ENCODE data around the gene PIK3R2. TPM values are rescaled to one million over a fixed set of nuclear protein-coding genes. Genes with fewer than 3 reads are reported as not detected.
A peak's percentile ranks its signal among the peaks of the same experiment; 100 is the strongest.

The PIK3R2 gene
- total and polyA plus RNA-seq, 2 of the 13 experiments (the other 11 are each of a cell fraction or from before 2014, with no cell fraction given), result 18.6 to 25.3 TPM

DNA sequence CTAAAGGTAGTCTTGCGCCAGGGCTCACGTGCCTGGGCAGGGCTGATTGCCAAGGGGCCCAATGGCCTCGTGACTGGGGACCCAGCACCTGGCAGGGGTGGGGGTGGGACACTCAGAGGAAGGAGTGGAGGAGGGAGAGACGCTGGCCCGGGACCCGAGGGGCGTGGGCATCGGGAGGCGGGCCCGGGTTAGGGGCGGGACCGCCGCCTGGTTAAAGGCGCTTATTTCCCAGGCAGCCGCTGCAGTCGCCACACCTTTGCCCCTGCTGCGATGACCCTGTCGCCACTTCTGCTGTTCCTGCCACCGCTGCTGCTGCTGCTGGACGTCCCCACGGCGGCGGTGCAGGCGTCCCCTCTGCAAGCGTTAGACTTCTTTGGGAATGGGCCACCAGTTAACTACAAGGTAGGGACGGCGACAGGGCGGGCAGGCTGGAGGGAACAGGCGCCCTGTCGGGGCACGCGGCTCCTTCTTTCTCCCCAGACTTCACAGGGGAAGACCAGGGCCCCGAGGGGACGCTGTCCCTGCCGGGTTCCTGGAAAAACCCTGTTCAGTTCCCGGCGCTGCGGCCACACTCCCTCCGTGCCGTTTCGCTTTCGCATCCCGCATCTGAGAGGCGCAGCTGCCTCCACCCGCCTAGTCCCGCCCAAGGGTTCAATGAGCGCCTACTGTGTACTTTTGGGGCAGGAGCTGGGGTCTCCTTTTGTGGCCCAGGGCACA, 20.8 kb downstream of the PIK3R2 start, which contains the start of gene IFI30 (continued):
- TF ChIP-seq ZFP36L1 (CRISPR knock-in tag; IDR thresholded peaks at IDR 0.05), result no peak
- TF ChIP-seq ZNF414 (CRISPR knock-in tag; IDR thresholded peaks at IDR 0.05), result no peak
- TF ChIP-seq, protein P1, sequence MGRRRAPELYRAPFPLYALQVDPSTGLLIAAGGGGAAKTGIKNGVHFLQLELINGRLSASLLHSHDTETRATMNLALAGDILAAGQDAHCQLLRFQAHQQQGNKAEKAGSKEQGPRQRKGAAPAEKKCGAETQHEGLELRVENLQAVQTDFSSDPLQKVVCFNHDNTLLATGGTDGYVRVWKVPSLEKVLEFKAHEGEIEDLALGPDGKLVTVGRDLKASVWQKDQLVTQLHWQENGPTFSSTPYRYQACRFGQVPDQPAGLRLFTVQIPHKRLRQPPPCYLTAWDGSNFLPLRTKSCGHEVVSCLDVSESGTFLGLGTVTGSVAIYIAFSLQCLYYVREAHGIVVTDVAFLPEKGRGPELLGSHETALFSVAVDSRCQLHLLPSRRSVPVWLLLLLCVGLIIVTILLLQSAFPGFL (CRISPR knock-in tag; IDR thresholded peaks at IDR 0.05), result peak; percentile 14; the same call in 1 of the 2 replicates
- TF ChIP-seq TERF1 (CRISPR knock-in tag; IDR thresholded peaks at IDR 0.05), result 0 out of 2 replicates have a peak, but pooled peaks have one; percentile 43
- no peak for TF ChIP-seq ZNF589 (CRISPR knock-in tag; conservative IDR thresholded peaks at IDR 0.05)
- TF ChIP-seq ZNF687 (CRISPR knock-in tag; IDR thresholded peaks at IDR 0.05), result peak; percentile 81
- no peak for TF ChIP-seq ZNF841 (CRISPR knock-in tag; IDR thresholded peaks at IDR 0.05; ENCODE audit: borderline replicate concordance)
- TF ChIP-seq ZNF225 (CRISPR knock-in tag; IDR thresholded peaks at IDR 0.05), result no peak
- peak; percentile 39 for TF ChIP-seq GATAD2A (CRISPR knock-in tag; IDR thresholded peaks at IDR 0.05)
- peak; percentile 31; the same call in 1 of the 2 replicates for TF ChIP-seq SALL1 (CRISPR knock-in tag; IDR thresholded peaks at IDR 0.05)
- TF ChIP-seq, protein P2, sequence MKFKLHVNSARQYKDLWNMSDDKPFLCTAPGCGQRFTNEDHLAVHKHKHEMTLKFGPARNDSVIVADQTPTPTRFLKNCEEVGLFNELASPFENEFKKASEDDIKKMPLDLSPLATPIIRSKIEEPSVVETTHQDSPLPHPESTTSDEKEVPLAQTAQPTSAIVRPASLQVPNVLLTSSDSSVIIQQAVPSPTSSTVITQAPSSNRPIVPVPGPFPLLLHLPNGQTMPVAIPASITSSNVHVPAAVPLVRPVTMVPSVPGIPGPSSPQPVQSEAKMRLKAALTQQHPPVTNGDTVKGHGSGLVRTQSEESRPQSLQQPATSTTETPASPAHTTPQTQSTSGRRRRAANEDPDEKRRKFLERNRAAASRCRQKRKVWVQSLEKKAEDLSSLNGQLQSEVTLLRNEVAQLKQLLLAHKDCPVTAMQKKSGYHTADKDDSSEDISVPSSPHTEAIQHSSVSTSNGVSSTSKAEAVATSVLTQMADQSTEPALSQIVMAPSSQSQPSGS (CRISPR knock-in tag; IDR thresholded peaks at IDR 0.05), result no peak; the same call in 1 of the 2 replicates
- no peak for TF ChIP-seq ZNF550 (CRISPR knock-in tag; IDR thresholded peaks at IDR 0.05; ENCODE audit: borderline replicate concordance)
- TF ChIP-seq NFYC (CRISPR knock-in tag; IDR thresholded peaks at IDR 0.05), result no peak
- no peak for TF ChIP-seq THAP9 (CRISPR knock-in tag; IDR thresholded peaks at IDR 0.05; ENCODE audit: borderline replicate concordance)
- TF ChIP-seq CREM (IDR thresholded peaks at IDR 0.05), result no peak
- no peak for TF ChIP-seq CREM (CRISPR knock-in tag; IDR thresholded peaks at IDR 0.05)
- no peak for TF ChIP-seq ZNF878 (CRISPR knock-in tag; IDR thresholded peaks at IDR 0.05)
- no peak for TF ChIP-seq U2AF1 (optimal IDR thresholded peaks at IDR 0.05; ENCODE audit: low read depth, low read length)
